Activated naive CD4-positive, alpha-beta T cell treated with anti-CD3 and anti-CD28 coated beads, Interleukin-2, amount 50 U/mL, for 16 hours (primary cell): ENCODE data around the gene BLOC1S1.

Experiments
- DNase-seq: peaks from one replicate; pipeline ENCODE4 v3.0.0-alpha.2; 2020

BLOC1S1 gene

DNA sequence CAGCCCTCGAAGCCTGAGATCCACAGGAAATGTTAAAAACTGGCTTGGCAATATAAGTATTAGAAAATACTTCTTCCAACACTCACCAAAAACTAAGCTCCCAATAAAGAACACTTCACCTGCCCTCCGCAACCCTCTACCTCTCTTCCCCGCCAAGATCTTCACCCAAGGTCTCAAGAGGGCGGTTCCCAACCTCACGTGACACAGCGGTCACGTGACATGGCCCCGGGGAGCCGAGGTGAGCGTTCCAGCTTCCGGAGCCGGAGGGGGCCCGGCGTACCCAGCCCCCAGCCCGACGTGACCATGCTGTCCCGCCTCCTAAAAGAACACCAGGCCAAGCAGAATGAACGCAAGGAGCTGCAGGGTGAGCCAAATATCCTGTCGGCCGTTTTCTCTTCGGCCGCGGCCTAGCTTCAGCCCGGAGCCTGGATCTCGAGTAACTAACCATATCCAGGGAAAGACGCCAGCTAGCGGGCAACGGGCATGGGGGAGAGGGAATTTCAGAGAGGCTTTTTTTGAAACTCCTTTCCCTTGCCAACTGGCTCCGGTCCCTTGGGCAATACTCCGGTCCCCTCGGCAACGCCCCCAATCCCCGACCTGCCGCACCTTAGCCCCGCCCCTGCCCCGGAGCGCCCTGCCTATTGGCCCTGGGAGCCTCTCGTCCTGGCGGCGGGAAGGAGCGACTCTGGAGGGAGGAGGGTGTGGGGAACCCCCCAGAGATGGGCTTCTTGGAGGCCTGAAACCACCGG, at the start of gene BLOC1S1:
BLOC1S1 (plus strand) TSS at position 214 of the 749 bp plus-strand sequence; CDS start at position 220, 6 bp downstream.
- peak; percentile 94 for DNase-seq

DNA sequence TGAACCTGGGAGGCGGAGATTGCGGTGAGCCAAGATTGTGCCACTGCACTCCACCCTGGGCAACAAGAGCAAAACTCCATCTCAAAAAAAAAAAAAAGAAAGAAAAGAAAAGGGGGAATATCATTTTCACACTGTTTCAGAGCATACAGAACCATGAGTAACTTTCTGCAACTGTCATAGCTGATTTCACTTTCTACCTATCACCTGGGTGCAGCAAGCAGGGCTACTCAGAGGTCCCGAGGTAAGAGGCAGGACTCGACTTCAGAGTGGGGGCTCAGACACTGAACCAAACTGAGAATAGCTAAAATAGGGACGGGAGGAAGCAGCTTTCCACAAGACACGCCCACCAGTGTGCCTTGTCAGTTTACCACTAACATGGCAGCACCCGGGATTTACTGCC, 49.3 kb upstream of the BLOC1S1 start:
- no peak for DNase-seq

DNA sequence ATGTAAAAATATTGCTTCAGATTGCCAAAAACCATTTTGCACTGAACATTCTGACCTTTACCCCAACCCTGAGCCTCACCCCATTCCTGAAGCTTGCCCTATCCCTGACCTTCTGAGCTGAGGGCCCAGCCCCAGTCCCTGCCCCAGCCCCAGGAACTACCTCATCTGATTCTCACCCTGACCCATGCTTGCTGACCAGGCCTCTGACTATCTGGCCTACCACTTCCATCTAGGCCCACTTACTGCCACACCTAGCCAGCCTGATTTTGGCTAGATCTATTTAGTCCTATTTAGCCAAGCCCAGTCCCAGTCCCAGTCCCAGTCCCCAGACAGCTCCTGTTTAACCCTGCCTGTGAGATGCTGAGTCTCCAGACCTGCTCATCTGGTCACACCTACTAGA, 45.6 kb upstream of the BLOC1S1 start:
- no peak for DNase-seq

DNA sequence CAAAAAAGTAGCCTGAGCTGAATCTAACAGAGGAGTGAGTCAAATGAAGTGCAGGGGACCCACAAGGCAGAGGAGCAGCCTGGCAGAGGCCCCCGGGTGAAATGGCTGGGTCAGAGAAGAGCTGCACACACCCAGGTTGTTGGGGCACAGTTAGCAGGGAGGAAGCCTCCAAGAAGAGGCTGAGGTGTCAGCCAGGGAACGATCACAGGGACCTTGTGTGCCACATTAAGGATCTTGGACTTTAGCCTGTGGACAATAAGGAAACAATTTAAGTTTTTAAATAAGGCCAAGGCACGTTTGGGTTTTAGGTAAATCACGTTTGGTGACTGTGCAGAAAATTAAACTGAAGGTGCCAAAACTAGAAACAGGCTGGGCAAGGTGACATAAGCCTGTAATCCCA, 44.1 kb upstream of the BLOC1S1 start:
- no peak for DNase-seq

DNA sequence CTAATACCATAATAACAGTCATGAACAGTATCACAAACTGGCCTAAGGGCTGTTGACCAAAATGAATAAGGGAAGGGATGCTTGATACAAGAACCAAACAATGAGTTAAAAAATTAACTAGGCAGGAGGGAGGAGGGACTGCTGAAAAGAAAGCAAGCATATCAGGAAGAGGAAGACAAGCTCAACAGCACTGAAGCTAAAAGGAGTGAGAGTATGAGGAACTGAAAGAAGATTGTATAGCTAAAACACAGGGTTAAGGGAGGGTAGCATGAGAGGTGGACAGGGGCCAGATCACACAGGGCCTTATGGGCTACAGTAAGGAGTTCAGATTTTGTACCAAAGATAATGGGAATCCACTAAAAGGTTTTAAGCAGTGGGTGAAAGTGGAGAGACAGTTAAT, 42.2 kb upstream of the BLOC1S1 start:
- no peak for DNase-seq

DNA sequence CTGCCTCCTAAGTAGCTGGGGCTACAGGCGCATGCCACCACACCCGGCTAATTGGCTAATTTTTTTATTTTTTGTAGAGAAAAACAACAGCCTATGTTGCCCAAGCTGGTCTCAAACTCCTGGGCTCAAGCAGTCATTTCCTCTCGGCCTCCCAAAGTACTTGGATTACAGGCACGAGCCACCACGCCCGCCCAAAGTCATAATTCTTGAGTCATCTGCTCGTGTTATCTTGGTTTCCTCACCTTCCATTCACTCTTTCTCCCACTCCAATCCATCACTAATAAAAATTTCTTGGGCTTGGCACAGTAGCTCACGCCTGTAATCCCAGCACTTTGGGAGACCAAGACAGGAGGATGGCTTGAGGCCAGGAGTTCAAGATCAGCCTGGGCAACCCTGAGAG, 40.2 kb upstream of the BLOC1S1 start:
- DNase-seq = no peak

DNA sequence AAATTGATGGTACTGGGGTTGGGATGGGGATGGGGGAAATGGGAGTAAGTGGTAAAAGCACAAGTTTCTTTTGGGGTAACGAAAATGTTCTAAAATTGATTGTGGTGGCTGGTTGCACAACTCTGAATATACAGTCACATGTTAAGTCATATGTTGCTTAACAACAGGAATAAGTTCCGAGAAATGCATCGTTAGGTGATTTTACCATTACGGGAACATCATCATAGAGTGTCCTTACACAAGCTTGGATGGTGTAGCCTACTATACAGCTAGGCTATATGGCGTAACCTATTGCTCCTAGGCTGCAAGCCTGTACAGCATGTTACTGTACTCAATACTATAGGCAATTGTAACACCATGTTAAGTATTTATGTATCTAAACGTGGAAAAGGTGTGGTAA, 39.1 kb upstream of the BLOC1S1 start:
- no peak for DNase-seq

DNA sequence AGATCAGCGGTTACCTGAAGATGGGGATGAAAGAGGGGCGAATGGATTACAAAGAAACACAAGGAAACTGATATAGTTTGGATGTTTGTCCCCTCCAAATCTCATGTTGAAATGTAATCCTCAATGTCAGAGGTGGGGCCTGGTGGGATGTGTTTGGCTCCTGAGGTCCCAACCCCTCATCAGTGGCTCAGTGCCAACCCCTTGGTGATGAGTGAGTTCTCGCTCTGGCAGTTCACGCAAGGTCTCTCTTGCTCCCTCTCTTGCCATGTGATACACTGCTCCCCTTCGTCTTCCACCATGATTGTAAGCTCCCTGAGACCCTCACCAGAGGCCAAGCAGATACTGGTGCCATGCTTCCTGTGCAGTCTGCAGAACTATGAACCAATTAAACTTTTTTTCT, 36.2 kb upstream of the BLOC1S1 start:
- no peak for DNase-seq

DNA sequence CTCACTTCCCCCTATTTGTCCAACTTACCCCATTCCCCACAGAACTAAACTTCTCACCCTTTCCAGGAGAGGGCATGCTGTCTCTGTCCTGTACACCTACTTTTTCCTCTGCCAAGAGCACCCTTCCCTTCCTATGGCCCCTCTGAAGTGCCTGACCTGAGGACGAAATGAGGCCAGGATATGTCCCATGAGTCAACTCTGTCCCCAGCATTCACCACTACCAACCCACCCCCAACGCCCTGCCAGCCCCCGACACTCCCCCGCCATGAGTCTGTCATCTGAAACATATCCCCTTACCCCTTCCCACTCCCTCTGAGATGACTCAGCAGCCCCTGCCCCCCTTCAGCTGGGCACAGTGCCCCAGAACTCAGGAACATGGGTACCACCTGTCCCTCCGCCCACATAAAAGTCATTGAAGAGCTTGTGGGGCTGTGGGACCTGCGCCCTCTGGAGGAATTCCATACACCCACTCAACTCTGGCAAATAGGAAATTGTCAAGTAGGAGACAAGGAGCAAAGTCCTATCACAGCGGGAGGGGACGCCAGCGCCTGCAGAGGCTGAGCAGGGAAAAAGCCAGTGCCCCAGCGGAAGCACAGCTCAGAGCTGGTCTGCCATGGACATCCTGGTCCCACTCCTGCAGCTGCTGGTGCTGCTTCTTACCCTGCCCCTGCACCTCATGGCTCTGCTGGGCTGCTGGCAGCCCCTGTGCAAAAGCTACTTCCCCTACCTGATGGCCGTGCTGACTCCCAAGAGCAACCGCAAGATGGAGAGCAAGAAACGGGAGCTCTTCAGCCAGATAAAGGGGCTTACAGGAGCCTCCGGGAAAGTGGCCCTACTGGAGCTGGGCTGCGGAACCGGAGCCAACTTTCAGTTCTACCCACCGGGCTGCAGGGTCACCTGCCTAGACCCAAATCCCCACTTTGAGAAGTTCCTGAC, 34.4 kb upstream of the BLOC1S1 start:
- no peak for DNase-seq

DNA sequence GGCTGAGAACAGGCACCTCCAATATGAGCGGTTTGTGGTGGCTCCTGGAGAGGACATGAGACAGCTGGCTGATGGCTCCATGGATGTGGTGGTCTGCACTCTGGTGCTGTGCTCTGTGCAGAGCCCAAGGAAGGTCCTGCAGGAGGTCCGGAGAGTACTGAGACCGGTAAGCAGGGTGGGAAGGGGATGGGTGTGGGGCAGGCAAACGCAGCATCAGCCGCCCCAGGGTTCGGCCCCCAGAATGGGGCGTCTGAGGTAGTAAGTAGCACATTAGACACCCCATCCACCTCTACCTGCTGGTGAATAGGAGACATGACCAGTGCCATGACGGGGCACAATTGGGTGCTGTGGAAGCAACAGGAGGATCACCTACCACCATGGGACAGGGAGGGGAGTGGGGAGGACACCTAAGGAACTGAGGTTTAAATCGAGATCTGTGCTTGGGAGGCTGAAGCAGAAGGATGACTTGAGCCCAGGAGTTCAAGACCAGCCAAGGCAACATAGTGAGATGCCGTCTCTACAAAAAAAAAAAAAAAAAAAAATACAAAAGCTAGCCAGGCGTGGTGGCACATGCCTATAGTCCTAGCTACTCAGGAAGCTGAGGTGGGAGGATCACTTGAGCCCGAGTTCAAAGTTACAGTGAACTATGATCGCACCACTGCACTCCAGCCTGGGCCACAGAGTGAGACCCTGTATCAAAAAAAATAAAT, 33.6 kb upstream of the BLOC1S1 start:
- DNase-seq = no peak

DNA sequence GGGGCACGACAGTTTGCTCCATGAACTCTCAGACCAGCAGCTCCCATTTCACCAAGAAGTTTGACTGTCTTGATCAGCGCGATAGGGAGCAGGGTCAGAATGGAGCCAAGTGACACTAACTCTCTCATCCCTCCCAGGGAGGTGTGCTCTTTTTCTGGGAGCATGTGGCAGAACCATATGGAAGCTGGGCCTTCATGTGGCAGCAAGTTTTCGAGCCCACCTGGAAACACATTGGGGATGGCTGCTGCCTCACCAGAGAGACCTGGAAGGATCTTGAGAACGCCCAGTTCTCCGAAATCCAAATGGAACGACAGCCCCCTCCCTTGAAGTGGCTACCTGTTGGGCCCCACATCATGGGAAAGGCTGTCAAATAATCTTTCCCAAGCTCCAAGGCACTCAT, 32.2 kb upstream of the BLOC1S1 start:
- no peak for DNase-seq

DNA sequence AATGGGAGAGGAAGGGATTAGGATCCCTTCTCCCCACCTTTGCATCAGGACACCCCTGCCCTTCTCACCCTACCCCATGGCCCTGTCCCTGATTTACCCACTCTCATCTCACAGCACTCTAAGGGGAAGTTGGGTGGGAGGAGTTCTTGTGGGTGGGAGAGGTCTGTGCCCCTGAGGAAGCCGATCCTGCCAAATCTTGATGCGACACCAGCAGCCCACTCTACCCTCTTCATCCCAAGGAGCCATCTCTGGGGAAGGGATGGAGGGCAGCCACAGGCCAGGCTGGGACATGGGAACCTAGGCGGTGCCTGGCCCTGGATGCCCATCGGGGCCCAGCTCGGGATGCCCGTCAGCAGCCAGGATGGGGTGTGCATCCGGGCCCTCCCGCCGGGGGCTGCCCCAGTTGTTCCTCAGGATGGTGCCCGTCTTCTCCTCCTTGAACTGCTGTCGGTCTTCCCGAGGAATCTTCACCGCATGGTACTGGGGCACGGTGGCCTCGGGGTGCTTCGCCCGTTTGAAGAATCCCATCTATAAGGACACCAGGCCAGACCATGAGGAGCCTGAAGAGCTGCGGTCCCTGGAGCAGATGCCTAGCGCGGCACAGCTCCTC, 31.0 kb upstream of the BLOC1S1 start:
- no peak for DNase-seq

DNA sequence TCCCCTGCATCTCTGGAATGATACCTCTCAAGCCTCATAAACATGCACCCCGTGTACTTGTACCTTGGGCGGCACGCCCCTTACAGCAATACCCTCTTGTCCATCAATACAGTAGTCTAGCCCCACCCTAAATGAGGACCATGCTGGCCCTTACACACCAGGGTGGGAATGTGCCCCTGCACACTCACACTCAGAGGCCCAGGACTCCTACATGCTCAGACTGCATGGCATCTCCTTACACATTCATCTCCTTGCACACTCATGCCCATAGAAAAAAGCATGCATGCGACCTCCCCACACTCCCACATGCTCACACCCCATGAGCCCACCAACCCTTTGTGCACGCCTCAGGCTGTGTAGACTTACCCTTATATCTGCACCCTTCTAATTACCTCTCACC, 30.2 kb upstream of the BLOC1S1 start:
- no peak for DNase-seq

DNA sequence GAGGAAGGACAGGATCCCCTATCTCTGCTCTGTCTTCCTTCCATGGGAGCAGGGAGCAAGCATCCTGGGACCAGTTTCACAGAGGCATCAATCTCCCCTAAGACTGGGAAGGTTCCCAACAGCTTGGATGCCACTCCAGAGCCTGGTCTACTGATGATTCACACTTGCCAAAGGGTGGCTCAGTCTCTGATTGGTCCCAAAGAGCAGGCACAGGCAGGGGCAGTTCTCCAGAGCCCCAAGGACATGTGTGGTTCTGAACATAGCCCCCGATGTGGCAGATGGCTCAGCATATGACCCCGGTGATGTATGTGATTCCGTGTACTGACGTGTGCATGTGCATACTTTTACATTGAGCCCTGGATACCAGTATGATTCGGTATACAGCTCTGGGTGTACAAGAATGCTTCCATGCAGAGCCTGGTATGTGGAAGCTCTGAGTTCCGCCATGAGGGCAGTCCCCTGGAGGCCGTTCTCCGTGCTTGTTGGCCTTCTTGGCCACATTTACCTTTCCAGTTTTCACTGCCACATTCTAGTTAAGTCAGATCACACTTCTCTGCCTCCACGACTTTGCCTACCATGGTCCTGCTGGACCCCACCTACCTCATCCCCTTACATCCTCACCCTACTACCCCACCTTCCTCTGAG, 29.4 kb upstream of the BLOC1S1 start:
- DNase-seq = no peak

DNA sequence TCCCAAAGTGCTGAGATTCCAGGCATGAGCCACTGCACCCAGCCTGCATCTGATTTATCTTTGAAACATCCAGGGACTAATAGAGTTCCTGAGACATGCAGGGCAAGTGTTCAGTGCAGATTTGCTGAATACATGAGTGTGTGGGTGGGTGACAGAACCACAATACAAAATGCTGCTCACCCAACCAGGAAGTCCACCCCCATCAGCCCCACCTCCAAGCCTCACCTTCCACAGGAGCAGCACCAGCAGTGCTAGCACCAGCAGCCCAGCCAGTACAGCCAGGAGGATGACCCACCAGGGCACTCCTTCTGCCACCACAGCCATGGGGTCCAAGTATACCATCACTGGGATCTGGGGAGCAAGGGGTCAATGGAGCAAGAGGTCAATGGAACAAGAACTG, 28.1 kb upstream of the BLOC1S1 start:
- DNase-seq = no peak

DNA sequence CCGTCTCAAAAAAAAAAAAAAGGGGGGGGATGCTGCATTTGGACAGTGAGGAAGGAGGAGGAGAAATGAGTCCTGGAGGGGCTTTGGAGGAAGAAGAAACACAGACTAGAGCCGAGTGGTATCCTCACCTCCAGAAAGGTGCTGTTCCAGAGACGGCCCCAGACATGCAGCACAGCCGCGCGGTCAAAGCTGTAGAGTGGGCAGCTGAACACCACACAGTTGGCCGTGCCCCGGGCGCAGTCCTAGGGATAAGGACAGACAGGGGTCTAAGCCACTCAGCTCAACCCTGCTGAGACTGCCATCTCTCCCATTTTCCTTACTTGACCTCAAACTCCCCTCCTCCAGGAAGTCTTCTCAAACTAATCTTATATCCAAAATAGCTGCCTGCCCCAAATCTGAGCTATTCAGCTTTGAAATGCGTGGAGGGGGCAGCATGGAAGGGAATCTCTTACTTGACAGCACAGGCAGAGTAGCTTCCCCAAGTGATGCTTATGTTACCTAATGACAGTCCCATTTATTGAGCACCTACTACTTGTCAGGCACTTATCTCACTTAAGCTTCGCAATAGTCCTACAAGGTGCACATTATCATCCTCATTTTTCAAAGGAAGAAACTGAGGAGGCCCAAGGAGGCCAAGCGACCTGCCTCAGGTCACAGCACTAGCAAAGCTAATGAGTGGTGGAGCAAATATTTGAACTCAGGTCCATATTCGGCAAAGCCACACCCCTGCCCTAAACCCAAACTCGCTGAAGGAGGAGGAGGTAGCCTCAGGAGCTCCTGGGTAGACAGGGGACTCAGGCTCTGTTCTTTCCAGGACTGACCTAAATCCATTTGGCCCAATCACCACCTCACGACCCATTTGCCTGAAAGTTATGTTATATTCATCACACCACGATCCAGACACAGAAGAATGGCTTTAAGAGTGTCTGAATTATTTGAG, 26.9 kb upstream of the BLOC1S1 start:
- DNase-seq = no peak

DNA sequence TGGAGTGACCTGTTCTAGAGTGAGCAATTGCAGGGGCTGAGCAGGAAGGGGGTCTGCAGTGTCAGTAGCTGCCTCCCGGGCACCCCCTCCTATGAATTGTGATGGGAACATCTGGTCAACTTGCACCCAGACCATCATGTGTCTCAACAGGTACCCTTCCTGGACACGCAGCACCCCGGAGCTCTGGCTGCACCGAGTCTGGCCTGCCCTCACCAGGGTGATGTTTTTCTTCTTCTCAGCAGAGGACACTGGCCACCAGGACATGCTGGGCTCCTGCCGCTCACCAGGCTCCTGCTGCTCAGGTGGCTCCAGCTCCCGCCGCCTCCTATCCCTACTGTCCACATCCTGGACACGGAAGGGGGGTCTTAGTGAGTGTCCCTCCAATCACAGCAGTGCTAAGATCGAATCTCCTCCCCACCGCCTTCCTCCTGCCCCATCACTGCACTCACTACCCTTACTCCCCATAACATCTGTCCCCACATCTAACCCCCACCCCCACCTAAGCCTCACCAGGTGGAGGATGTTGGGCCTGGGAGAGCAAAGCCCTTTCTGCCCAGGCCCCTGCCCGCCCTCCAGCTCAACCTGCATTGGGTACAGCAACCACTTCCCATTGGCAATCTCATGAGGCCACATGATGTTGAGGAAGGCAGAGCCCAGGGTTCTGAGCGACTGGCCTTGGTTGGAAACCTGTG, 23.1 kb upstream of the BLOC1S1 start:
- DNase-seq = no peak

DNA sequence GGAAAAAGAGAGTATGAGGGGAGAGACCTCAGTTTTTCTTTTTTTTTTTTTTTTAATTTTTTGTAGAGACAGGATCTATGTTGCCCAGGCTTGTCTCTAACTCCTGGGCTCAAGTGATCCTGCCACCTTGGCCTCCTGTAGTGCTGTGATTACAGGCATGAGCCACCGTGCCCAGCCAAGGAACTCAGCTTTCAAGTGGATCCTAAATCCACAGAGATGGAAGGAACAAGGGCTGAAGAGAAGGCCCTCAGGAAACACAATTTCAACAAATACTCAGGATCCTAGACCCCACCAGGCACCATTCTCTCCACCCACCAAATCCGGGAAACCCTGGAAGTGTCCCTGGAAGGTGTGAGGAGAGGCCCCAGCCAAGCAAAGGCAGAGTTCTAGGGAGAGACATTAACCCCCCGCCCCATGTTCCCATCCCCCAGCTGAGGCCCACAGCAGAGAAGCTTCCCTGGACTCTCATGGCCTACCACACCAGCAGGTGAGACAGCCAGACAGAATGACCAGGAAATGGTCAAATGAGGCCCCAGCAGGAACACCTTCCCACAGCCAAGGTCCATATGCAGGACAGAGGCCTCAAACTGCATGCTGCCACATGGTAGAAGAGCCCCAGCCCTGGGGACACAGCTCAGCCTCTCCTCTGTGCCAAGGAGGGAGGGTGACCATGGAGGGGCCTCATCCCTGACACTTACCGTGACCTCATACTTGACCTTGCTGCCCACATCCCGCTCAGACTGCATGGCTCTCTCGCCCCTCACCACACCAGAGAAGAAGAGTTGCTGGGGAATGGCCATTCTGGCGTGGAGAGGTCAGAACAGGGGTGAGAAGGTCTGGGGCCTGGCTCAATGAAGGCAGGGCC, 22.3 kb upstream of the BLOC1S1 start:
- no peak for DNase-seq

DNA sequence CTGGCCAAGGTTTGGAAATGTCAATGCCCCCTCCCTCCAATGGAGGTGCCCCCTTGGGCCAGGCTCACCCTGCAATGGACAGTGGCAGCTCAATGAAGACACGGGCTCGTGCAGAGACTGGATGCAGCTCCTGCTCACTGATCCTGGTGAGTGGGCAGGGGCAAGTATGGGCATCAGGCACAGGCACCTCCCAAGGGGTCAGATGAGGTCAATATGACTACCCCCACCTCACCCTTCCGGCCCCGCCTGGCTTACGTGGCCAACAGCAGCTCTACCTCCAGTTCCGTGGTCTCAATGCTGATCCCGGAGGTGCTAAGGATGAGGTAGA, 21.7 kb upstream of the BLOC1S1 start:
- no peak for DNase-seq

DNA sequence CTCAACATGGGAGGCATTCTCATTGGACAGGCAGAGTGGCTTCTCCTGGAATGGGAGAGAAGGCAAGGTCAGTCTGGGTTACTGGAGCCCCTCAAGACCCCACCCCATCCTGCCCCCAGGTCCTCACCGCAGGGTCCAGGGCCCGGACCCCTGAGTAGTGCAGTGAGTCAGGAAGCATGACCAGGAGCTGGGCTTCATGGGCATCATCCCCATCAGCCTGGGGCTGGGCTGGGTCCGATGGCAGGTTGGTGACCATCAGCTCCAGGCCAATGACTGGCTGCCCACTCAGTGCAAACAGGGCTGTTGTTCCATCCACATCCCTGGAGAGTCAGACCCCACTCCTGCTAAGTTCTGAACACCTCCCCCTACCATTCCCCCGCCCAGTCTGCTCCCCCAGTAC, 21.2 kb upstream of the BLOC1S1 start:
- no peak for DNase-seq
